ENCODE measurements around the gene INPP5D.

DNA sequence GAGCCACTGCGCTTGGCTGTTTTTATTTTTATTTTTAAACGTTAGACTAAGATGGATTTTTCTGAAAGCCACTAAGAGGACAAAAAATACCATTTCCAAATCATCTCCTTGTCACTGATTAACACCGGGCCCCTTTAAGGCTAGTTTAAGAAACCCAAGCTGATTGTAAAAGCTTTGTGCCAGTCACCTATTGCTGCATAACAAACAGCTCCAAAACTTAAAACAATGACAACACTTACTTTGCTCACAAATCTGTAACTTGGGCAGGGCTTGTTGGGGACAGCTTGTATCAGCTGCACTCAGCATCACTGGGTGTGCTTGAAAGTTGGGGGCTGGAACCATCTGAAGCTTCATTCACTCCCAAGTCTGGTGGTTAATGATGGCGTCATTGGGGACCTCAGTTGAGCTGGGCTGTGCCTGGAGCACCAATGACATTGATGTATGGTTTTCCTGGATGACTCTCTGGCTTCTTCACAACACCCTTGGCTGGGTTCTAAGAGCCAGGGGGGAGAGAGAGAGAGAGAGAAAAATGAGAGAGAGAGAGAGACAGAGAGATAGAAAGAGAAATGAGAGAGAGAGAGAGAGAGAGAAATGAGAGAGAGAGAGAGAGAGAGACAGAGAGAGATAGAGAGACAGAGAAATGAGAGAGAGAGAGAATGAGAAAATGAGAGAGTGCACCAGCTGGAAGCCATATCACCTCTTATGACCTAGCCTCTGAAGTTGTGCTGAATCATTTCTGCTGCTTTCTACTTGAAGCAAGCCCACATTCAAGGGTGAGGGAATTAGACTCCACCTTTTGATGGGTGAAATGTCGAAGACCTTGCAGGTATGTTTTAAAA, 165.3 kb downstream of the INPP5D start:
- TF ChIP-seq POLR2A (IDR thresholded peaks at IDR 0.05; ENCODE audit: low read depth, low read length) (no peak), POLR2AphosphoS5 (IDR thresholded peaks at IDR 0.05; ENCODE audit: low read depth, low read length) (no peak), TAF1 (IDR thresholded peaks at IDR 0.05; ENCODE audit: borderline replicate concordance, low read depth, low read length) (no peak)
